OCI-LY1 (cell line): Measurements from ENCODE around the gene SLC41A1.

Experiments
- CTCF ChIP-seq: fragments of 200-600 bp; sonication (generic), shearing (Covaris generic); IDR thresholded peaks from 2 replicates; pipeline ENCODE4 v1.5.1; 2017; ENCODE audit warnings: mild to moderate bottlenecking, antibody characterized with exemption, low read length, moderate library complexity, mixed read lengths
- EZH2 ChIP-seq: fragments of 200-600 bp; sonication (generic), shearing (Covaris generic); IDR thresholded peaks from 2 replicates; pipeline ENCODE4 v1.8.0; 2017; ENCODE audit warnings: borderline replicate concordance, mixed run types, mild to moderate bottlenecking, antibody characterized with exemption, low read length, moderate library complexity, mixed read lengths

- no peak for TF ChIP-seq CTCF
- TF ChIP-seq EZH2, result no peak
Measured at GRCh38 chr1:205770618-205771017, 42.4 kb downstream of the SLC41A1 start.
